Endothelial cell of umbilical vein (primary cell): ENCODE results near the gene ZNF124.

Experiments
- EZH2 ChIP-seq: IDR thresholded peaks from 2 replicates; pipeline ENCODE4 v1.6.1; 2012; ENCODE audit warnings: borderline replicate concordance, low read depth, mild to moderate bottlenecking, moderate library complexity, low read length, inconsistent platforms; ENCODE audit not compliant: severe bottlenecking
- POLR2AphosphoS5 ChIP-seq: IDR thresholded peaks from 2 replicates; pipeline ENCODE4 v1.6.1; 2012; ENCODE audit warnings: low read depth, mild to moderate bottlenecking, control low read depth, low read length, moderate library complexity; ENCODE audit not compliant: insufficient read depth
- TF ChIP-seq, protein P1 (sequence below), 2 donors: IDR thresholded peaks; 1 replicate in 1 of 2; 2 replicates in 1 of 2; pipeline ENCODE4 v1.5.1; 2011; ENCODE audit warnings: low read length in 2 of 2, mild to moderate bottlenecking in 2 of 2, moderate library complexity in 2 of 2, control low read depth in 1 of 2, inconsistent platforms in 1 of 2, low read depth in 1 of 2; ENCODE audit not compliant: insufficient read depth in 1 of 2; ENCODE audit errors: extremely low read depth in 1 of 2

DNA sequence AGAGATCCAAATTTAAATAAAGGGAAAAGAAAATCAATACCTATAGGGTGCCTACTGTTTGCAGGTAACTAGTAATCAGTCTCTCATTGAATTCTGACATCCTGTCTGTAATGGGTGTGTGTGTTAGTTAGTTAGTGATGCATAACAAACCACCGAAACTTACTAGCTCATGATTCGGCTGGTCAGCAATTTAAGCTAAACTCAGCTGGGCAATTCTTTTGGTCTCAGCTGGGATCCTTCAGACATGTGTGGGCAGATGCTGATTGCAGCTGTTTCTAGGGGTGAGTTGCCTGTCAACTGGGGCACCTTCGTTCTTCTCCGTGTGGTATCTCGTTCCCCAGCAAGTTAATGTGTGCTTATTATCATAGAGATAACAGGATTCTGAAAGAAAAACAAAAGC lies 40.2 kb upstream of the ZNF124 start:
- TF ChIP-seq POLR2AphosphoS5 (no peak), EZH2 (no peak)
- TF ChIP-seq, protein P1, sequence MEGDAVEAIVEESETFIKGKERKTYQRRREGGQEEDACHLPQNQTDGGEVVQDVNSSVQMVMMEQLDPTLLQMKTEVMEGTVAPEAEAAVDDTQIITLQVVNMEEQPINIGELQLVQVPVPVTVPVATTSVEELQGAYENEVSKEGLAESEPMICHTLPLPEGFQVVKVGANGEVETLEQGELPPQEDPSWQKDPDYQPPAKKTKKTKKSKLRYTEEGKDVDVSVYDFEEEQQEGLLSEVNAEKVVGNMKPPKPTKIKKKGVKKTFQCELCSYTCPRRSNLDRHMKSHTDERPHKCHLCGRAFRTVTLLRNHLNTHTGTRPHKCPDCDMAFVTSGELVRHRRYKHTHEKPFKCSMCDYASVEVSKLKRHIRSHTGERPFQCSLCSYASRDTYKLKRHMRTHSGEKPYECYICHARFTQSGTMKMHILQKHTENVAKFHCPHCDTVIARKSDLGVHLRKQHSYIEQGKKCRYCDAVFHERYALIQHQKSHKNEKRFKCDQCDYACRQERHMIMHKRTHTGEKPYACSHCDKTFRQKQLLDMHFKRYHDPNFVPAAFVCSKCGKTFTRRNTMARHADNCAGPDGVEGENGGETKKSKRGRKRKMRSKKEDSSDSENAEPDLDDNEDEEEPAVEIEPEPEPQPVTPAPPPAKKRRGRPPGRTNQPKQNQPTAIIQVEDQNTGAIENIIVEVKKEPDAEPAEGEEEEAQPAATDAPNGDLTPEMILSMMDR (IDR thresholded peaks at IDR 0.05; ENCODE audit: extremely low read depth in 1 of 2, insufficient read depth in 1 of 2, low read depth in 1 of 2, low read length in 2 of 2) = no peak
